Thyroid gland (tissue), 4 donors: ENCODE results near the gene SBNO1.

Experiments used
- CTCF ChIP-seq, 6 experiments: fragments of 200-600 bp in 3 of 6; fragments of 450-650 bp in 3 of 6; sonication (generic) in 3 of 6; IDR thresholded peaks; one replicate each; pipeline ENCODE4 v1.5.1; 2016 to 2019; ENCODE audit warnings: antibody characterized with exemption in 6 of 6, mild to moderate bottlenecking in 2 of 6, inconsistent platforms in 1 of 6, moderate library complexity in 1 of 6
- POLR2A ChIP-seq, 2 donors: fragments of 450-650 bp; IDR thresholded peaks; one replicate each; pipeline ENCODE4 v1.6.1; 2017; ENCODE audit warnings: antibody characterized with exemption in 2 of 2, mild to moderate bottlenecking in 2 of 2, moderate library complexity in 1 of 2

DNA sequence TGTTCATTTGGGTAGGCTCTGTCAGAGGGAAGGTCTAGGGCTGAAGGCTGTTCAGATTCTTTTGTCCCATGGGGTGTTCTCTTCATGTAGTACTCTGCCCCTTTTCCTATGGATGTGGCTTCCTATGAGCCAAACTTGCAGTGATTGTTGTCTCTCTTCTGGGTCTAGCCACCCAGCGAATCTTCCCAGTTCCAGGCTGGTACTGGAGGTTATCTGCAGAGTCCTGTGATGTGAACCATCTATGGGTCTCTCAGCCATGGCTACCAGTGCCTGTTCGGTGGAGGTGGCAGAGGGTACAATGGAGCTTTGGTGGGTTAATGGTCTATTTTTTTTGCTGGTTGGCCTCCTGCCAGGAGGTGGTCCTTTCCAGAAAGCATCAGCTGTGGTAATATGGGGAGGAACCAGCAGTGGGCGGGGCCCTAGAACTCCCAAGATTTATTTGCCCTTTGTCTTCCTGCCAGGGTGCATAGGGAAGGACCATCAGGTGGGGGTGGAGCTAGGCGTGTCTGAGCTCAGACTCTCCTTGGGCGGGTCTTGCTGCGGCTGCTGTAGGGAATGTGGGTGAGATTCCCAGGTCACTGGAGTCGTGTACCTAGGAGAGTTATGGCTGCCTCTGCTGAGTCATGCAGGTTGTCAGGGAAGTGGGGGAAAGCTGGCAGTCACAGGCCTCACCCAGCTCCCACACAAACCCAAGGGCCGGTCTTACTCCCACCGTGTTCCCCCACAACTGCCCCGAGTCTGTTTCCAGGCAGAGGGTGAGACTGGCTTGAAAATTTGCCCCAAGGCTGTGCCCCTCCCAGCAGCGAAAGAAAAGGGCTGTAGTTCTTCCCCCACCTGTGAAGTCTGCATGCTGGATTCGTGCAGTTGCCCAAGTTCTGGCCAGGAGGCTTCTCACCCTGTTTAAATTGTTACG, 113.9 kb downstream of the SBNO1 start:
- TF ChIP-seq CTCF (IDR thresholded peaks at IDR 0.05) = no peak
- no peak for TF ChIP-seq POLR2A (IDR thresholded peaks at IDR 0.05)
